Neural cell (in vitro differentiated cells): ENCODE results near the gene TNNT3. TPM values are rescaled to one million over a fixed set of nuclear protein-coding genes. Genes with fewer than 3 reads are reported as not detected.

Experiments used
- H2AFZ ChIP-seq: fragments of 200-600, 300-800 bp; sonication (generic), shearing (Covaris generic); 2 replicates; pipeline ENCODE4 v1.6.0; 2014; ENCODE audit warnings: low read depth, mild to moderate bottlenecking, antibody characterized with exemption, low read length, moderate library complexity
- H3F3A ChIP-seq: fragments of 200-600 bp; shearing (Covaris generic); 2 replicates; pipeline ENCODE4 v1.6.1; 2016; ENCODE audit warnings: mild to moderate bottlenecking, moderate library complexity, mixed read lengths, antibody characterized with exemption, low read length; ENCODE audit not compliant: insufficient read depth, poor library complexity, severe bottlenecking
- H3K27ac ChIP-seq: fragments of 200-600, 300-800 bp; sonication (generic), shearing (Covaris generic); 2 replicates; pipeline ENCODE4 v1.5.1; 2014; ENCODE audit warnings: mild to moderate bottlenecking, low read length, moderate library complexity
- H3K27me3 ChIP-seq: fragments of 300-800, 200-600 bp; sonication (generic), shearing (Covaris generic); 2 replicates; pipeline ENCODE4 v1.6.0; 2014; ENCODE audit warnings: mild to moderate bottlenecking, low read depth, low read length, moderate library complexity; ENCODE audit not compliant: insufficient read depth
- H3K36me3 ChIP-seq: fragments of 300-800, 200-600 bp; sonication (generic), shearing (Covaris generic); 2 replicates; pipeline ENCODE4 v1.5.1; 2014; ENCODE audit warnings: mild to moderate bottlenecking, antibody characterized with exemption, low read length, moderate library complexity; ENCODE audit not compliant: insufficient read depth
- H3K4me2 ChIP-seq: fragments of 300-800, 200-600 bp; sonication (generic), shearing (Covaris generic); 2 replicates; pipeline ENCODE4 v1.6.0; 2014; ENCODE audit warnings: mild to moderate bottlenecking, low read length
- H3K4me3 ChIP-seq: fragments of 300-800, 200-600 bp; sonication (generic), shearing (Covaris generic); 2 replicates; pipeline ENCODE4 v1.5.1; 2014; ENCODE audit warnings: mild to moderate bottlenecking, low read length, moderate library complexity
- H3K79me2 ChIP-seq: fragments of 200-600 bp; shearing (Covaris generic); replicated peaks from 2 replicates; pipeline ENCODE4 v1.6.0; 2014; ENCODE audit warnings: mild to moderate bottlenecking, low read length, moderate library complexity; ENCODE audit not compliant: insufficient read depth
- H3K9ac ChIP-seq: fragments of 300-800, 200-600 bp; sonication (generic), shearing (Covaris generic); 2 replicates; pipeline ENCODE4 v1.6.1; 2016; ENCODE audit warnings: mild to moderate bottlenecking, low read length, mixed read lengths
- H3K9me2 ChIP-seq: fragments of 200-600 bp; shearing (Covaris generic); 2 replicates; pipeline ENCODE4 v1.6.1; 2016; ENCODE audit warnings: mild to moderate bottlenecking, low read length, mixed read lengths; ENCODE audit not compliant: insufficient read depth
- H3K9me3 ChIP-seq: fragments of 200-600, 300-800 bp; sonication (generic), shearing (Covaris generic); 2 replicates; pipeline ENCODE4 v1.6.1; 2016; ENCODE audit warnings: mild to moderate bottlenecking, mixed run types, low read length, moderate library complexity, mixed read lengths
- H4K20me1 ChIP-seq: fragments of 200-600 bp; shearing (Covaris generic); 2 replicates; pipeline ENCODE4 v1.6.1; 2016; ENCODE audit warnings: mild to moderate bottlenecking, mixed run types; ENCODE audit not compliant: insufficient read depth
- CTCF ChIP-seq: fragments of 450-650 bp; IDR thresholded peaks from 2 replicates; pipeline ENCODE4 v1.5.1; 2014; ENCODE audit warnings: antibody characterized with exemption, mild to moderate bottlenecking, moderate library complexity; ENCODE audit not compliant: poor library complexity, severe bottlenecking
- EP300 ChIP-seq: fragments of 450-650 bp; conservative IDR thresholded peaks from 2 replicates; pipeline ENCODE4 v1.6.1; 2014; ENCODE audit warnings: antibody characterized with exemption, mild to moderate bottlenecking, moderate library complexity; ENCODE audit not compliant: poor library complexity, severe bottlenecking
- EZH2 ChIP-seq: fragments of 200-600, 300-800 bp; shearing (Covaris generic), sonication (generic); IDR thresholded peaks from 2 replicates; pipeline ENCODE4 v1.6.1; 2014; ENCODE audit warnings: antibody characterized with exemption, low read length, borderline replicate concordance, mild to moderate bottlenecking; ENCODE audit not compliant: insufficient read depth, poor library complexity, severe bottlenecking
- POLR2AphosphoS5 ChIP-seq: IDR thresholded peaks from 2 replicates; pipeline ENCODE4 v1.6.1; 2012
- RAD21 ChIP-seq: fragments of 450-650 bp; conservative IDR thresholded peaks from 2 replicates; pipeline ENCODE4 v1.6.1; 2014; ENCODE audit warnings: antibody characterized with exemption, mild to moderate bottlenecking, moderate library complexity
- REST ChIP-seq: IDR thresholded peaks from 2 replicates; pipeline ENCODE4 v1.6.1; 2012; ENCODE audit warnings: borderline replicate concordance
- SMC3 ChIP-seq: fragments of 450-650 bp; conservative IDR thresholded peaks from 2 replicates; pipeline ENCODE4 v1.6.1; 2014; ENCODE audit warnings: antibody characterized with exemption, mild to moderate bottlenecking, moderate library complexity; ENCODE audit not compliant: poor library complexity
- TAF1 ChIP-seq: IDR thresholded peaks from 2 replicates; pipeline ENCODE4 v1.6.1; 2012; ENCODE audit warnings: low read depth
- polyA plus RNA-seq: library from polyadenylated mRNA; depleted of rRNA; stranded (reverse); fragments of >200 nt; gene quantifications from 2 replicates; pipeline ENCODE4 v1.2.3, GENCODE V29; 2014

TNNT3 gene
- polyA plus RNA-seq, 1 donor from 2014 or later: not detected

- Histone ChIP-seq H3K9me3 (no peaks in the 10 kb centered on the region), H2AFZ (no peak overlapping the region), H3K9ac (no peak overlapping the region), H3K27me3 (no peaks in the 10 kb centered on the region), H4K20me1 (no peaks in the 10 kb centered on the region), H3K4me2 (no peak overlapping the region), H3K9me2 (no peaks in the 10 kb centered on the region), H3F3A (no peaks in the 10 kb centered on the region), H3K4me3 (no peak overlapping the region), H3K36me3 (no peaks in the 10 kb centered on the region), H3K27ac (no peak overlapping the region), H3K79me2 (no peaks in the 10 kb centered on the region)
- no peak for TF ChIP-seq POLR2AphosphoS5
- no peak for TF ChIP-seq EP300
- TF ChIP-seq TAF1: no peak
- no peak for TF ChIP-seq EZH2
Observed at GRCh38 chr11:1923201-1923956, 3.9 kb downstream of the TNNT3 start.

- Histone ChIP-seq H3F3A (no peaks in the 10 kb centered on the region), H3K27ac (no peak overlapping the region), H3K9me2 (no peaks in the 10 kb centered on the region), H2AFZ (no peak overlapping the region), H3K9ac (no peak overlapping the region), H3K9me3 (no peaks in the 10 kb centered on the region), H3K79me2 (no peaks in the 10 kb centered on the region), H3K36me3 (no peaks in the 10 kb centered on the region), H3K4me3 (no peak overlapping the region), H4K20me1 (no peaks in the 10 kb centered on the region), H3K4me2 (no peak overlapping the region), H3K27me3 (no peaks in the 10 kb centered on the region)
- TF ChIP-seq REST: no peak
- TF ChIP-seq EZH2: no peak
- TF ChIP-seq TAF1: no peak
- TF ChIP-seq RAD21: no peak
- no peak for TF ChIP-seq SMC3
- no peak for TF ChIP-seq CTCF
- TF ChIP-seq EP300: no peak
Observed at GRCh38 chr11:1924181-1924580, 4.7 kb downstream of the TNNT3 start.
